ENCODE results near the gene NFKB2.
A peak's percentile ranks its signal among the peaks of the same experiment; 100 is the strongest.

The NFKB2 gene

DNA sequence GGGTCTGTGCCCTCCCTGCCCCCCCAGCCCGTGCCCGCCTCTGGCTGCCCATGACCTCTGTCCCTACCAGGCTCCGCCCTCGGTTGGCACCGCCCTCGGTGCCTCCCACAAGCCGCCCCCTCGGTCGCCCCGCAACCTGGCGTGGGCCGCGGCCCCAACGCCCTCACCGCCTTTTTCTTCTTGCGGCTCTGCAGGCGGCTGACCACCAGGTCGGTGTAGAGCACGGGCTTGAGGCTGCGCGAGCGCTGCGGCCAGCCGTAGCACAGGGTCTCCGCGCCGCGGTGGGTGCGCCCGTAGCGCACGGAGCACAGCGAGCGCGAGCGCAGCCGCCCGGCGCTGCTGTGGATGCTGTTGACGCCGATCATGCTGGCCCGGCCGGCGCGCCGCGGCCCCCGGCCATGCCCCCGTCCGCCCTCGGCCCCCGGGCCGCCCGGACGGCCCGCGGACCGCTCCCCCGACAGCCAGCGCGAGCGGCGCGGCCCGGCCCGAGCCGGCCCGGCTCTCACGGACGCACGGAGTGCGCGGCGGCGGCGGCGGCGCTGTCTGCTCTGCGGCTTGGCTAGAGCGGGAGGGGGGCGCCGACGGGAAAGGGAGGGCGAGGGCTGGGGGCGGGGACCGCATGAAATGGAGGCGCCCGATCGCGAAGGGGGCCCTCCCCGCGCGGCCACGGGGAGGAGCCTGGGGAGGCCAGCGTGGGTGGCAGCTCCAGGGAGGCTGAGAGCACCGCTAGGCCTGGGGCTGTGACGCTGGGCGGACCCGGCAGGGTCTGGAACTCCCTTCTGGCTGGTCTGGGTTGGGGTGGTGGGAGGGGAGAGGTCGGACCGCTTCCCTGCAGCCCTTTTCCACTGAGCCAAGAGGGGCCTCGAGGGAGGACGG lies 13.5 kb downstream of the NFKB2 start:
- TF ChIP-seq ZBTB7A (IDR thresholded peaks at IDR 0.05; ENCODE audit: low read depth), result peak; percentile 48; the same call in 1 of the 2 replicates
- no peak for TF ChIP-seq CREB1 (IDR thresholded peaks at IDR 0.05; ENCODE audit: low read depth)
- no peak; the same call in 1 of the 2 replicates for TF ChIP-seq MAX (IDR thresholded peaks at IDR 0.05)
- peak; percentile 44; the same call in 1 of the 2 replicates for TF ChIP-seq YY1 (IDR thresholded peaks at IDR 0.05; ENCODE audit: low read depth)
- TF ChIP-seq TEAD4 (IDR thresholded peaks at IDR 0.05), result no peak
- TF ChIP-seq, protein P1, sequence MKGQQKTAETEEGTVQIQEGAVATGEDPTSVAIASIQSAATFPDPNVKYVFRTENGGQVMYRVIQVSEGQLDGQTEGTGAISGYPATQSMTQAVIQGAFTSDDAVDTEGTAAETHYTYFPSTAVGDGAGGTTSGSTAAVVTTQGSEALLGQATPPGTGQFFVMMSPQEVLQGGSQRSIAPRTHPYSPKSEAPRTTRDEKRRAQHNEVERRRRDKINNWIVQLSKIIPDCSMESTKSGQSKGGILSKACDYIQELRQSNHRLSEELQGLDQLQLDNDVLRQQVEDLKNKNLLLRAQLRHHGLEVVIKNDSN (IDR thresholded peaks at IDR 0.05), result no peak
- TF ChIP-seq, protein P2, sequence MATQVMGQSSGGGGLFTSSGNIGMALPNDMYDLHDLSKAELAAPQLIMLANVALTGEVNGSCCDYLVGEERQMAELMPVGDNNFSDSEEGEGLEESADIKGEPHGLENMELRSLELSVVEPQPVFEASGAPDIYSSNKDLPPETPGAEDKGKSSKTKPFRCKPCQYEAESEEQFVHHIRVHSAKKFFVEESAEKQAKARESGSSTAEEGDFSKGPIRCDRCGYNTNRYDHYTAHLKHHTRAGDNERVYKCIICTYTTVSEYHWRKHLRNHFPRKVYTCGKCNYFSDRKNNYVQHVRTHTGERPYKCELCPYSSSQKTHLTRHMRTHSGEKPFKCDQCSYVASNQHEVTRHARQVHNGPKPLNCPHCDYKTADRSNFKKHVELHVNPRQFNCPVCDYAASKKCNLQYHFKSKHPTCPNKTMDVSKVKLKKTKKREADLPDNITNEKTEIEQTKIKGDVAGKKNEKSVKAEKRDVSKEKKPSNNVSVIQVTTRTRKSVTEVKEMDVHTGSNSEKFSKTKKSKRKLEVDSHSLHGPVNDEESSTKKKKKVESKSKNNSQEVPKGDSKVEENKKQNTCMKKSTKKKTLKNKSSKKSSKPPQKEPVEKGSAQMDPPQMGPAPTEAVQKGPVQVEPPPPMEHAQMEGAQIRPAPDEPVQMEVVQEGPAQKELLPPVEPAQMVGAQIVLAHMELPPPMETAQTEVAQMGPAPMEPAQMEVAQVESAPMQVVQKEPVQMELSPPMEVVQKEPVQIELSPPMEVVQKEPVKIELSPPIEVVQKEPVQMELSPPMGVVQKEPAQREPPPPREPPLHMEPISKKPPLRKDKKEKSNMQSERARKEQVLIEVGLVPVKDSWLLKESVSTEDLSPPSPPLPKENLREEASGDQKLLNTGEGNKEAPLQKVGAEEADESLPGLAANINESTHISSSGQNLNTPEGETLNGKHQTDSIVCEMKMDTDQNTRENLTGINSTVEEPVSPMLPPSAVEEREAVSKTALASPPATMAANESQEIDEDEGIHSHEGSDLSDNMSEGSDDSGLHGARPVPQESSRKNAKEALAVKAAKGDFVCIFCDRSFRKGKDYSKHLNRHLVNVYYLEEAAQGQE (IDR thresholded peaks at IDR 0.05; ENCODE audit: low read depth), result no peak
- TF ChIP-seq CEBPB (IDR thresholded peaks at IDR 0.05), result no peak
- no peak for TF ChIP-seq TAF1 (IDR thresholded peaks at IDR 0.05; ENCODE audit: low read depth)
- peak; percentile 95 for TF ChIP-seq EGR1 (IDR thresholded peaks at IDR 0.05)
- no peak for TF ChIP-seq RAD21 (IDR thresholded peaks at IDR 0.05; ENCODE audit: low read depth)

GRCh38 chr10:102409604-102410428 lies 14.3 kb downstream of the NFKB2 start:
- no peak for TF ChIP-seq NFIC (IDR thresholded peaks at IDR 0.05)
- TF ChIP-seq RAD21 (IDR thresholded peaks at IDR 0.05; ENCODE audit: low read depth), result no peak
- TF ChIP-seq TEAD4 (IDR thresholded peaks at IDR 0.05), result no peak
- TF ChIP-seq EGR1 (IDR thresholded peaks at IDR 0.05), result no peak
- TF ChIP-seq YY1 (IDR thresholded peaks at IDR 0.05; ENCODE audit: low read depth), result no peak
- TF ChIP-seq FOXM1 (IDR thresholded peaks at IDR 0.05; ENCODE audit: borderline replicate concordance, low read depth), result no peak
- TF ChIP-seq, protein P1 (IDR thresholded peaks at IDR 0.05), result no peak
- TF ChIP-seq CREB1 (IDR thresholded peaks at IDR 0.05; ENCODE audit: low read depth), result no peak
- no peak for TF ChIP-seq TCF12 (IDR thresholded peaks at IDR 0.05; ENCODE audit: low read depth)
- no peak for TF ChIP-seq TAF1 (IDR thresholded peaks at IDR 0.05; ENCODE audit: low read depth)
- no peak for TF ChIP-seq ZBTB7A (IDR thresholded peaks at IDR 0.05; ENCODE audit: low read depth)

DNA sequence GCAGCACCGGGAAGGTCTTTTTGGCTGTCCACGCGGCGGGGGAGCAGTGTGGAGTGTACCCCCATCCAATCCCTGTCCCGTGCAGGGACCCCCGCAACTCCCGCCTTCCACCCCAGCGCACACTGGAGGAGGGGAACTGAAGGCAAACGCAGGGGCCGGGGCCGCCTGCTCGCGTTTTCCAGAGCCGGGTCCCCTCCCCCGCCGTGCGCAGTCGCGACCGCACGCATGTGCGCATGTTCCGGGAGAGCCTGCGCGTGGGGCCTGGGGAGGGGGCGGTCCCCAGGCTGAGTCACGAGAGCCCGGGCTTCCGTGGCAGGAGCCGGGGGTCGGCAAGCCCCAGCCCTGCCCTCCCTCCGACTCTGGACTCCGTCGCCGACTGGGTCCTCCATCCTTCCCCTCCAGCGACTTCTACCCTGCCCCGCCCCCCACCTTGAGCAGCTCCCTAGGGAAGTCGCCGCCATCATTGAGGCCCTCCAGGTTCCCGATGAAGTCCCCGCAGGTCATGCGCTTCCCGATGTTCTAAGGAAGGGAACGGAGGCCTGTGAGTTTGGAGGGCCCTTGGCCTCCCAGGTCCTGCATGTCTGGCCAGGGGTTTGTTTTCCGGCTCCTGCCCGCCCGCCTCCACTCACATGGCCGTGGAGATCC lies 15.0 kb downstream of the NFKB2 start:
- TF ChIP-seq MAX (IDR thresholded peaks at IDR 0.05), result no peak
- TF ChIP-seq EP300 (IDR thresholded peaks at IDR 0.05; ENCODE audit: borderline replicate concordance), result no peak
- TF ChIP-seq TCF12 (IDR thresholded peaks at IDR 0.05; ENCODE audit: low read depth), result no peak
- TF ChIP-seq ZBTB7A (IDR thresholded peaks at IDR 0.05; ENCODE audit: low read depth), result no peak
- no peak for TF ChIP-seq EGR1 (IDR thresholded peaks at IDR 0.05)
- TF ChIP-seq TEAD4 (IDR thresholded peaks at IDR 0.05), result no peak
- TF ChIP-seq CREB1 (IDR thresholded peaks at IDR 0.05; ENCODE audit: low read depth), result no peak
- no peak for TF ChIP-seq FOXM1 (IDR thresholded peaks at IDR 0.05; ENCODE audit: borderline replicate concordance, low read depth)
- no peak for TF ChIP-seq CEBPB (IDR thresholded peaks at IDR 0.05)

DNA sequence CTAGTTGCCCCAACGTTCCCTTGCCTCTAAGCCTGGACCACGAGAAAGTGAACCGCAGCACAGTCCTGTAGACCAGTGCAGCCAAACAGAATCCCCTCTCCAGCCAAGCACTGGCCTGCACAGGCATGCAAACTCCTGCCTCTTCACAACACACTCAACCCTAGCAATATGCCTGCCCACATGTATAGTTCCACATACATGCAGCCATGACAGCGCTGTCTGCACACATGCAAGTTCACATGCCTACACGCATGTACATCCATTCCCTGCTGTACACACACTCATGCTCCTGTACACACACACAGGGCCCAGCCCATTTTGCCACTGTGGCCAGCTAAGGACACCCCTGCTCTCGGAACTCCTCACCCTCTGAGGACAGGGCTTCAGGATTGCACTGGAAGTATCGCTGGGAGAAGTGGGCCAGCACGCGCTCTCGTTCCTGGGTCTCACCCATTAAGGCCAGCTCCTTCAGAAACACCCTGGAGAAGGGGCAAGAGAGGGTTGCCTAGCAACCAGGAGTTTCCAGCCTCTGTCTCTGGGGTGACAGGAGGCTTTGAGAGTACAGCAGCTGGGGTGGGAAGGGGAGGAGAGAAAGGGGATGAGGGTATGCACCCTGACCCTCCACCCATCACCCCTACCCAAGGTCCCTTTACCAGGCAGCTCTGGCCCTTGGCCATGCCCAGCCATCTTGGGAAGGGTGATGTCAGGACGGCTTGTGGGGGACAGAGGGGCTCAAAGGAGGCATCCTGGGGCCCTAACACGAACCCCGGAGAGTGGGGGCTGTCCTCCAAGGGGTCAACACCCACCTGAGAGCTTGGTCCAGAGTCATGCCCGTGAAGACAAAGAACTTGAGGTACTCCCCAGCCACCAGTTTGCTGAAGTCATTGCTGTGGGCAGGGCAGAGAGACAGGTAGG lies 16.1 kb downstream of the NFKB2 start:
- TF ChIP-seq FOXM1 (IDR thresholded peaks at IDR 0.05; ENCODE audit: borderline replicate concordance, low read depth), result no peak
- TF ChIP-seq ZBTB7A (IDR thresholded peaks at IDR 0.05; ENCODE audit: low read depth), result no peak
- TF ChIP-seq TCF12 (IDR thresholded peaks at IDR 0.05; ENCODE audit: low read depth), result no peak

- TF ChIP-seq FOXM1 (IDR thresholded peaks at IDR 0.05; ENCODE audit: borderline replicate concordance, low read depth), result no peak
- TF ChIP-seq, protein P1 (IDR thresholded peaks at IDR 0.05), result no peak
- TF ChIP-seq TAF1 (IDR thresholded peaks at IDR 0.05; ENCODE audit: low read depth), result no peak
- no peak for TF ChIP-seq YY1 (IDR thresholded peaks at IDR 0.05; ENCODE audit: low read depth)
- TF ChIP-seq NFIC (IDR thresholded peaks at IDR 0.05), result no peak
- no peak for TF ChIP-seq EP300 (IDR thresholded peaks at IDR 0.05; ENCODE audit: borderline replicate concordance)
- no peak for TF ChIP-seq RAD21 (IDR thresholded peaks at IDR 0.05; ENCODE audit: low read depth)
- no peak for TF ChIP-seq TEAD4 (IDR thresholded peaks at IDR 0.05)
- TF ChIP-seq TCF12 (IDR thresholded peaks at IDR 0.05; ENCODE audit: low read depth), result no peak
- TF ChIP-seq EGR1 (IDR thresholded peaks at IDR 0.05), result no peak
- TF ChIP-seq, protein P2 (IDR thresholded peaks at IDR 0.05; ENCODE audit: low read depth), result no peak
- TF ChIP-seq MAX (IDR thresholded peaks at IDR 0.05), result no peak
- TF ChIP-seq ZBTB7A (IDR thresholded peaks at IDR 0.05; ENCODE audit: low read depth), result no peak
Observed at GRCh38 chr10:102412293-102412692, 16.8 kb downstream of the NFKB2 start.

Data from Ishikawa (cell line).